DMS79 treated with DMSO at 0.1 percent for 48 hours (cell line): ENCODE measurements around the gene TCF4.

Experiments
- DNase-seq: peaks from one replicate; lab custom pipeline; 2025; lab: John Stamatoyannopoulos, UW

Gene TCF4

GRCh38 chr18:55346961-55347740 is 240.8 kb downstream of the TCF4 start:
- no peak for DNase-seq

DNA sequence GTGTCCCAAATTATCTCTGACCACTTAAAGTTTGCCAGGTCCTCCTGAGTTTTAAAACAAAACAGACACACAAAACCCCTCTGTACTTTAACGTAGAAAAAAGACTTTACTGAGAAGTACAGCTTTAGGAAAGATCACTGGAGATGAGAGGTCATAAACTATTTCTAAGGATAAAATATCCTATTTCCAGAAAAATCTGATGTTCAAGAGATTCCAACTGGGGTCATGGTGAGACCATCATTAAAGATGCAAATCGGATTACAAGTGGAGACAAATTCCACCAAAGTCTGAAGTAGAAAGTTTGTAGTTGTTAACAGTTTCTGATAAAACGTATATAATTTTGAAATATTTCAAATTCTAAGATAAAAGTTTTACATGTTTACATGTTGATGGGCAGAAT is 241.6 kb downstream of the TCF4 start:
- no peak for DNase-seq

DNA sequence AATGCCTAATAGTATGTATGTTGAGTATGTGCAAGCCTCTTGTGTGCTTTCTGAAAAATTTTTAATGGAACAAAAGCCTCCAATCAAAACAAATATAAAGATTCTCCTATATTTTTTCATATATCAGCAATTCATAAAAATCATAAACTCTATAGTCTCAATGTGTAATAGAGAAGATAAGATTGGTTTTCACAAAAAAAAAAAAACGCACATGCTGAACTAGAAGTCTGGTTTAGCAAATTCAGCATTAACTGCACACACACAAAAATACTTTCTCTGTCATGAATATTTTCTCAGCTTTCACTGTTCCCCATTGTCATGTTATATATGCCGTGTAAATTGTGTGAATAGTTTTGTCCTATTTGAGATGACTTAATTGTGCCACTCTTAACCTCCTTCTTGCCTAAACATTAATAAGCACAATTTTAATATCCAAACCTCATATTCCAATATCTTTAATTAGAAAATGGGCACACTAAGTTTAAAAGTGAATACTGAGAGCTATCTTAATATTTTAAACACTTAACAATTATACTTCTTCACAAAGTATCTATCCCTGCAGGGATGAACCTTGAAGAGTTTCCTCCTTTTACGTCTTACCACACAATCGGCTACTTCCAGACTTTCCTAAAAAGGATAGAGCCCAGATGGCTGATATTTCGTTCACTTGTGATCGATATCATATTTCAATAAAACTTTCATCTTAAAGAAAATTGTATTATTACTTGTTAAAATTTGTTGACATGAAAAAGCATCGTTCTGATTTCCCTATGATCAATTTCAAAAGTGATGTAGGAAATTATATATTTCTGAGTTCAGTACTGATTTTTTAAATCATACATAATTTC is 242.7 kb downstream of the TCF4 start:
- no peak for DNase-seq

DNA sequence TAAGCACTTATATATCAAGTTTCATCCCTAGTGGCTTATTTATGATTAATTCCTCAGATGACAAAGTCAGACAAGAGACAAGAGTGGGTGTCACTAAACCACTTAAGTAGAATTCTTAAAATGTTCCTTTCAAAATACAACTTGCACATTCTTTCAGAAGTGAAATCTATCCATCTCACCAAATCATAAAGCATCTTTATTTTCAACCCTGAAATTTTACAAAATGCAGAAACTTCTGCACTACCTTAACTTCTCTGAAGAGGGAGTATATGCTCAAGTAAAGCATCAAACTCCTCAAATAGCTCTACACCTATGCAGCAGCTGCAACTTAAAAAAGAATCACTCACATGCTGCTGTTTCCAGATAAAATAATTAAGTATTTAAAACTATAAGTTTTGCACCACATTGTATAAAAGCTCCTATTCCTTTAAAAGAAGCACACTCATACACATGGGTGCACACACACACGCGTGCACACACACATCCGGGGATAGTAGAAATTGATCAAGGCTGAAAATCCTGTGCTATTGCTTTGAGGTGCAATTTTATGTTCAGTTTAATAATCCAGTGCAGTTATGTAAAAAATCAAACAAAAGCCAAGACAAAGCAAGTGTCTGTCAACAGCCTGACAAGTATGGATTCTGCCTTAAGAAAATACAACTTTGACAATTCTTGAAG is 244.5 kb downstream of the TCF4 start:
- DNase-seq: peak; percentile 22

DNA sequence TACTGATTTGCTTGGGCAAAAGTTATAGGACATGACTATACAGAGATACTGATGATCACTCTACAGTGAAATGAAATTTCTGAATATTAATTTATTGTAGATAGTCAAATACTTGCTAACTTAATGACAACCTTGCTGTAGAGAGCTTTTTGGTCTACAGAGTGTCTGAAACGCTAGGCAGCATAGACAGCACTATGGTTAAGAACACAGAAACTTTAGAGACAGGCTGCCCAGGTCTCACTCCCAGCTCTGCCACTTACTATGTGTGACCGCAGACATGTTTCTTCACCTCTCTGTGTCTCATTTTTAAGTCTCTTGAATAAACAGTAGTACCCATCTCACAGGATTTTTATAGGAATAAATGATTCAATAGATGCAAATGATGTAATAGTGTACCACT is 247.0 kb downstream of the TCF4 start:
- no peak for DNase-seq

- no peak for DNase-seq
Observed at GRCh38 chr18:55339990-55340389, 248.0 kb downstream of the TCF4 start.

DNA sequence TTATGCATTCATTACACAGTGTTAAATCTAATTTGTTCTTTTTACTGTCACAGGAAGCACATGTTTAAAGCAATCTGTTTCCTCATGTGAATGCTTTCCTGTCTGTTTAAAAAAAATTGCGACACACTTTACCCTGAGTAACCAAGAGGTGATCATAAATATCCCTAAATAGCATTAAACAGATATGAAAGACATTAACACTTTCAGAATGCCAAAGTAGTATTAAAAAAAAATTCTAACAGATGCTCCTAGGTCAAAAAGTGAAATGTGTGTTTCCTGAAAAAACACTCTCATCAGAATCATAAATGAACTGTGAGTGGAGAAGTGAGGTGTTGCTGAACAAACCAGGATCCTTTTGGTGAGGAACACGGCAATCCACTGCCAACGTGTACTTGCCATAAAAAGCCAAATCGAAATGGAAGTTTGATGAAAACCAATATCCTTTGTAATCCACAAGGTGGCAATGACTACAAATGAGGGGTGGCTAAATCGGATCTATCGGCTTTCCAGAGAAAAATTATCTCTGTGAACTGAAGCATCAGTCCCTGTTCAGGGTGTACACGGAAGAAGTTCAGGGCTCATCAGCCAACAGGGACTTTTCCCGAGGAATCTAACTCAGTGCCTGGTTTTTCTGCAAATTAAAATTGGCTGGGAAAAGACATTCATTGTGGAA is 248.9 kb downstream of the TCF4 start:
- DNase-seq: no peak

- no peak for DNase-seq
Observed at GRCh38 chr18:55337908-55338521, 250.0 kb downstream of the TCF4 start.

GRCh38 chr18:55337138-55337537 is 250.9 kb downstream of the TCF4 start:
- no peak for DNase-seq

DNA sequence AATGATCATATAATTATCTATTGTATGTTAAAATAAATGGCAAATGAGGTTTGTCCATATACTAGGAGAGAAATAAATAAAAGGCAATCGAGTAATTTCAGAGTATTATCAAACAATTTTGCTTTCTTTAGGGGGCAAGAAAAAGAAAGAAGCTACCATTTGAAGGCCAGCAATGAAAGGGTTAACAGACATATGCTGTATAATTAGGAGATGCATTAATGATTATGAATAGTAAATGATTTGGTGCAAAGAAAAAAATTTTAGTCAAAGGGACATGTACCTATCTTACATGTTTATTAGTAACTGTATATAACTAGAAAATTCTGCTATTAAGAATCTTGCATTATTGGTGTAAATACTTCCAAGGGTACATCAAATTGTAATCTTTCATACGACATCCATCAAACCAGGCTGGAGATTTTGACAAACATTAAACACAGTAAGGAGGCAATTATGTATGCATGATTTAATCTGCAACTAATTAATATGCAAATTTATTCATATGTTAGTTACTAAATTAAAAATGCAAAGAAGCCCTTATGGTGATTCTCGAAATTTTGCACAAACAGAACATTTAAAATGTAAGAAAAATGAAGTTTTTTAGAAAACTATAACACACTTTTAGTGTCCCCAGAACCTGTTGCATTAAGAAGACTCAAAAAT is 251.4 kb downstream of the TCF4 start:
- no peak for DNase-seq

- DNase-seq: no peak
Observed at GRCh38 chr18:55334875-55335274, 253.1 kb downstream of the TCF4 start.

DNA sequence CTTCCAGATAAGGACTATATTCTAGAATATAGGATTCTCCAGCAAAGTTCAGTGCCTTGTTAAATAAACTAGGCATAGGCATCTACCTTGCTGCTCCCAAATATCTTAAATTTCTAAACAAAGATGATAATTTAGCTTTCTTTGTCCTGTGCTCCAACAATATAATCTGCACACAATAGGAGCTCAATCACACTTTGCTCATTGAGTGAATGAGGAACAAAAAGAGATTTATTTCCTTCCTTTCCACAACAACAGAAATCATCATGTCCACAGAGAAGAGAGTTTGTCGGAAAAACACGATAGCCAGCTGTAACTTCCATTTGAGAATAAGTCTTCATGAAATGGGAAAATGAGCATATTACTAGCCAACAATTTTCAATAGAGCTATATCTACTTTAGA is 256.7 kb downstream of the TCF4 start:
- DNase-seq: no peak

- DNase-seq: no peak
Observed at GRCh38 chr18:55328301-55328700, 259.7 kb downstream of the TCF4 start.

DNA sequence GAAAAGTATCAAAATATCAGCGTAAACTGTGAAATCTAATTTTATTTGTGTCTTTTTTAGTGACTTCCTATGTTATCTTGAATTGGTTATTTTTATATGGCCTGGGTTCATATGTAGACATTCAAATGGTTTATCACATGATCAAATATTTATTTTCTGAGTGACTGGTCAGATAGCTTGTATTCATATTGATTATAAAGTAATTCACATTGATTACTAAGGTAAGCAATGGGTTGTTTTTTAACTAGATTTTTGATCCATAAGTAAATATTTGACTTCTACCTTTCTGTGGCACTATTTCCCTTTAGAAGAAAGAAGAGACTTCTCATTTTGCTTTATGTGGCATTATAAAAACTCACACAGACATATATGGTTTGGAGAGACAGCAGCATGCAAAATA is 260.5 kb downstream of the TCF4 start:
- no peak for DNase-seq

DNA sequence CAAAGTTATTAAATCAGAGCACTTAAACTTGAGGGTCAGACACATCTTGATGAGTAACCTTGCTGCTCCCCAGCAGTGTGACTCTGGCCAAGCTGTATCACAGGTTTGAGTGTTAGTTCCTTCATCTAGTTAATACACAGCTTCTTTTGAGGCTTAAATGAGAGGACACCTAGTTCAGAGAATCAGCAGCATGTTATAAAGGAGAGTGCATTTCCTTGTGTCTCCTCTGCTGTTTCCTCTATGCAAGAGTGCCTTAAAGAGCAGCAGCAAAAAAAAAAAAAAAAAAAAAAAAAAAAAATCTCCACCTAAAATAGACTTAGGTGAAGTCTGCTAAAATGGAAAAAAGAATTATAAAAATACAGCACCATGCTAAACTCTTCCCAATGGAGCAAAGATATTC is 261.9 kb downstream of the TCF4 start:
- DNase-seq: no peak

- no peak for DNase-seq
Observed at GRCh38 chr18:55324166-55324565, 263.8 kb downstream of the TCF4 start.

DNA sequence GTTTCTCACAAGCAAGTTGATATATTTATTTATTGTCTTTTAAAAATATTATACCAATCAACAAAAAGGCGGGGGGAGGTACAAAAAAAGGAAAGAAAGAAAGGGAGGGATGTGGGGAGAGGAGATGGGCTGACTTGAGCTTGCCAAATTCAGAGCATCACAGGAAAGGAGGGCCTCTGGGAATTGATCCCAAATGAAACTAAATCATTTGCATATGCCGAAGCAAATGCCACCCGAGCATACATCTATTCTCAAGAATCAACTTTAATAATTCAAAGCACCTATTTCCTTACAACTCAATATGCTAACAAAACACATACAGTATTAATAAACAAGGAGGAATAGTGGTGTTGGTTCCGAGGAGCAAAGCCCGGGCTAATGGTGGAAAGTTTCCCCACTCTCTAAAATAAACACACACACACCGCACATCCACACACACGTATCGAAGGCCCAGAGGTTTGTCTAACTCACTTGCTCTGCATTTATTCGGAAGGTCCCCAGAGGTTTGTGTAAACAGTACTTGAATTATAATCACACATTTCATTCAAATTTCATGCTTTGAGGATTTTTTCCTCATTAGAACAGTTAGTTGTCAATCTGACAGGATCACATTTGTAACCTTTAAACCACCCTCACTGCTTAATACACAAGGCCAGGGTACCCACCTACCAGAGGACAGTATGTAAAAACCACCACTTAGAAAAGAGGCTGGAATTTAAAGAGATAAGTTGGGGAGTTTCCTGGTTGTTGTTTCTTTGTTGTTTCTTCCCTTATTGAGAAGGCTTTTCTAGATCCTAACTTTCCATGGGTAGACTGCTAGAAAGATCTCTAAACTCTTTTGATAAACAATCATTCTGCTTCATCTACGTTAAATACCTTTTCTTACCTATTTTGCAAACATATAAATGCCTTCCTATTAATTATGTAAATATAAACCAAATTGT is 264.7 kb downstream of the TCF4 start:
- DNase-seq: peak; percentile 23

GRCh38 chr18:55322178-55322735 is 265.7 kb downstream of the TCF4 start:
- DNase-seq: peak; percentile 67

DNA sequence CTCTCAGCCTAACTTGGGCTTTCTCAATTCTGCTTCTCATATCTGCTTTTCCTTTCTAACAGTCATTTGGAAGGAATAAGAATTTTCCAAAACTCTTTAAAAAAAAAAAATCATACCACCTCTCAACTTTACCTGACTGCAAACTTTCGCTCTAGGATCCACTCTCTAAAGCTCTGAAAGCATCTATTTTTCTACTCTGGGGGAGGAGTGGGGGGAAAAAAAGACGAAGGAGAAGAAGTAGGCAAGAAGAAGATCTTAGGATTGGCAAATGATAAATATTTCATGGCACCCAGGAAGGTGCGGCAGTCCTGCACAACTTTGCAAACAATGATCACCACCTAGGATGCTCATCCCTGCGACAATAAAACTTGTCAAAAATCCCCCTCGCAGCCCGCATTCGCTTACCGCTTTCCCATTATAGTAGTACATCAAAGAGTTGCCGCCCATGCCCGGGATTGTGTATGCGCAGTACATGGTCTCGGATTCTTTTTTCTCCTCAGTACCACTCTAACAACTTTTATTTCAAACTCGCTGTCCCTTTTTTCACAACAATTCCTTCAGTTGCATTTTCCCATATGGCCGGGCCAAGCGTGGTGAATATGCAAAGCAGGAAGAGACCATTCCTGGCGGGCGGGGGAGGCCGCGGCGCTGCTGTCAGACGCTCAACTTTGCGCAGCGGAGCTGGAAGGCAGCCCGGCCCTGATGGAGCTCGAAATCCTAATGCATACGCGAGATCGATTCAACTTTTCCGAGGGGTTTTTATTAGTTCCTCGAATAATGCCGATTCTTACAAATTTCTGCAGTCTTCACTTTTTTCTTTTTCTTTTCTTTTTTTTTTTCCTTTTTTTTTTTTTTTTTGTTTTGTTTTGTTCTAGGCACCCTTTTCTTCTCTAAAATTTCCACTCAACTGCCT is 266.5 kb downstream of the TCF4 start:
- peak; percentile 67 for DNase-seq
